GM04503 (cell line): ENCODE data around the gene SLC43A2.
"Not testable (repeated sequence)": the region's sequence is repeated elsewhere in the genome, so short reads cannot be mapped to it uniquely, and the experiment has no call there.

ENCODE experiments used
- DNase-seq: peaks from one replicate; pipeline ENCODE4 v3.0.0-alpha.2; 2012; ENCODE audit warnings: low read depth

The SLC43A2 gene

DNA sequence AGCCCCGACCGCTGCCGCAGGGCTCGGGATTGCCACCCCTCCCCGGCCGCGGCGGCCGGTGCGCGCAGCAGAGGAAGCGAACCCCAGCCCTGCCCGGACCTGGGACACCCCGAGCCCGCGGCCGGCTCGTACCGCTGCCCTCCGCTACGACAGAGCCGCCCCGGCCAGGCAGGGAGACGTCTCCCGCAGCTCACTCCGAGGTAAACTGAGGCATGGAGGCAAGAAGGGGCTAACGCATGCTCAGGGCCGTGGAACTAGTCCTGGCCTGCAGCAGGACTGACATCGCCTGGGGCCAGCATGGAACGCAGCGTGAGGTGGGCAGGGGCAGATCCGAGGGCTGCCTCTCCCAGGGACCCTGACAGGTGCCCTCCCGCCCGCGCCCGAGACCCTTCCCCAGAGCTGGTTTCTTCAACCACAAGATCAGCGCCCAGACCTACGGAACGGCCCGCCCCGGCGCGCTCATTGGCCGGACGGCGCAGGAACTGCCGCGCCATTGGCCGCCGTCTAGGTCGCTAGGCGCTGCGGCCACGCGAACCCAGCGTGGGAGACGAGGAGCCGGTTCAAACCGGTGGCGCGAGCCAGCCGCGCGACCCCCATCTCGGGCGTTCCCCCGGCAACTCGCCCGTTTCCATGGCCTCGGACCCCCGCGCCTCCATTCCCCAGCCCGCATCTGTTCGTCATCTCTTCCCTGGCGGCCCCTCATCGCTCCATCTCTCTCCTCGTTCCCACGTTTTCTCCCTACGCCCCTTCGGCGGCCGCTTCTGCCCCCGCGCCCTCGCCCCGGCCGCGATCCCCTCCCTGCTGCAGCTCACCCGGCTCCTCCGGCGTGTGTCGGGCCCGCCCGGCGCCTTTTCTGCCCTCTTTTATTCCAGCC lies at the start of gene SLC43A2:
Gene SLC43A2 (minus strand): TSS at position 853 of the 874 bp plus-strand sequence. CDS start 960 bp downstream, outside the sequence.
- no peak for DNase-seq

- no peak for DNase-seq
These were observed 47.8 kb upstream of the SLC43A2 start for GRCh38 chr17:1676401-1676800.

DNA sequence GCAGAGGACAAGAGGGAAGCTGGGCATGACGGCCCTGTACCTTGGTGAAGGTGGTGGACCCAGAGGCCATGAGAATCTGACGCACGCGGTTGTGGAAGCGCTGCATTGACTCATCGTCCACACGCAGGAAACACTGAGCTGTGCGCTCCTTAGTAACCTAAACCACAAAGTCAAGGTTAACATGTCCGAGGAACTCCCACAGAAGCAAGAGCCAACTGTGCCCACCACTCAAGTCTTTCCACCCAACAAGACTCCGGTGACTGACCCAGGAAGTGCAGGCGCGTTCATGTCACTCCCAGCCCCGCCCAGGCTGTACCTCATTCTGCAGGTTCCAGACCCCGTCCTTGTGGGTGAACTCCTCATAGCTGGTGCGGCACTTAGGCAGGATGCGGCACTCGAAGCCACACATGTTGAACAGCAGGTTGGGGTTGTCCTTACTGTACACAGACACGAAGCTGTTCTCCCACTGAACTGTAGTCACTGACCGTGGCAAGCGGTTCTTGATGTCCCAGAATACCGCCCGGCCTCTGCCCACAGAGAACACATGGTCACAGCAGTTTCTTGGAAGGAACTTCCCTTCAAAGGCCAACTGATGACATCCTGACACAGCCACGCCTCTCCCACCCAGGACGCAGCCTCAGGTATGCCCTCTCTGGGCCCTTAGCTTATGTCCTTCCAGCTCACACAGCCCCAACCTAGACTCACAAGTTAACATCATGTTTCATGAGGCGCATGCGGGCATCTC lies 44.6 kb upstream of the SLC43A2 start:
- no peak for DNase-seq

DNA sequence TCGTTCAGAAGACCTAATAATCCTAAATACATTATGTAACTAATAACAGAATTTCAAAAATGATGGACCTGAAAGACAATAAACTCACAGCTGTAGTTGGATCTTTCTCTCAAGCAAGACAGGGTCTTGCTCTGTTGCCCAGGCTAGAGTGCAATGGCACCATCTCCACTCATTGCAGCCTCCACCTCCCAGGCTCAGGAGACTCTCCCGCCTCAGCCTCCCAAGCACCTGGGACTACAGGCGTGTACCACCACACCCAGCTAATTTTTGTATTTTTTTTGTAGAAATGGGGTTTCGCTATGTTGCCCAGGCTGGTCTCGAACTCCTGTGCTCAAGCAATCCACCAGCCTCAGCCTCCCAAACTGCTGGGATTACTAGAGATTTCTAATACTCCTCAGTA lies 35.3 kb upstream of the SLC43A2 start:
- not testable (repeated sequence) for DNase-seq

- no peak for DNase-seq
These were observed 32.4 kb upstream of the SLC43A2 start for GRCh38 chr17:1661045-1661444.

GRCh38 chr17:1658100-1658499 lies 29.5 kb upstream of the SLC43A2 start:
- DNase-seq = no peak

GRCh38 chr17:1653735-1654134 lies 25.1 kb upstream of the SLC43A2 start:
- no peak for DNase-seq

- DNase-seq = not testable (repeated sequence)
These were observed 24.2 kb upstream of the SLC43A2 start for GRCh38 chr17:1652794-1653193.

DNA sequence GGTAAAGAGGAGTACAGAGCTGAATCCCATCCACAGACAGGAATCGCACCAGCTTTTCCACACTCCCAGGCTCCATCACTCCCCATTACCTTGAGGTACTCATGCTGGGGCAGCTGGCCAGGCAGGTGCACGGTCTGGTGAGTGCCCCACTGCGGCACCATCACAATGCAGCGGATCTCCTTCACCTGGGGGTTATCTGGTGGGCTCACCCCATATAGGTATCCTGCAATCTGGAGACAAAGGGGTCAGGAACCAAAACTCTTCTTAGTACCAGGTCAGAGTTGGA lies 22.9 kb upstream of the SLC43A2 start:
- no peak for DNase-seq

GRCh38 chr17:1650731-1651558 lies 22.3 kb upstream of the SLC43A2 start:
- DNase-seq = no peak

GRCh38 chr17:1649844-1650501 lies 21.3 kb upstream of the SLC43A2 start, which contains the start of gene RILP:
Gene RILP, minus strand, starts transcription at chr17:1649866. Its CDS starts 62 bp downstream, at chr17:1649804.
- no peak for DNase-seq

- DNase-seq = no peak
These were observed 20.6 kb upstream of the SLC43A2 start for GRCh38 chr17:1648963-1649843.

DNA sequence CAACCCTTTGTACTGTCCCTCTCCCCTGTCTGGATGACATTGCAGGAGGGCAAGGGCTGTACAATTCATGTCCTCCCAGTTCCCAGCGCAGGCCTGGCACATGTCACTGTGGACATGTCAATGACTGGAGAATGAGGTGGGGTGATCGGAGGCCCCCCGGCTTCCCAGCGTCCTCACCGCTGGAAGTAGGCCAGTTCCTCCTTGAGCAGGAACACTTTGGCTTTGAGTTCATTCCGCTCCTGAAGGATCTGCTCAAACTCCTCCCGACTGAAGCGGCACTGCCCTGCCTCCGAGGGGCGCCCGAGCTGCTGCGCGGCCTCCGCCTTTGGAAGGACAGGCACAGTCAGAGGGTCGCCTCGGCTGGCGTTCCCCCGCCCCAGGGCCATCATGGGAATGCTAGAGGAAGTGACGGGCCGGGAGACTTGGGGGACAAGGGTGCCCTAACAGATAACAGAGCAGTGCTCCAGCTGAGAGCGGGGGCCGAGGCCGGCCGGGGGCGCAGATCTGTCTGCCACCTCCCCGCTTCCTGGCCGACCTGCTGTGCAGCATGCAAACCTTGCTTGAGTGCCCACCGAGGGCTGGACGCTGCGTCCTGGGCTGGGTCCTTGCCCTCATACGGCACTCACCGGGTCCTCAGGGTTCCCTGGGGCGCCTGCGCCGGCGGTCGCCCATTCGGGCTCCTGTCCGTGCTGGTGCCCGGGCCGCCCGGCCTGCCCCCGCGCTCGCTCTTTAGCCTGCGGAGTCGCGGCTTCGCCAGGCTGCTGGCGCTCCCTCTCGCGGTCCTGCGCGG lies 19.7 kb upstream of the SLC43A2 start:
- no peak for DNase-seq

DNA sequence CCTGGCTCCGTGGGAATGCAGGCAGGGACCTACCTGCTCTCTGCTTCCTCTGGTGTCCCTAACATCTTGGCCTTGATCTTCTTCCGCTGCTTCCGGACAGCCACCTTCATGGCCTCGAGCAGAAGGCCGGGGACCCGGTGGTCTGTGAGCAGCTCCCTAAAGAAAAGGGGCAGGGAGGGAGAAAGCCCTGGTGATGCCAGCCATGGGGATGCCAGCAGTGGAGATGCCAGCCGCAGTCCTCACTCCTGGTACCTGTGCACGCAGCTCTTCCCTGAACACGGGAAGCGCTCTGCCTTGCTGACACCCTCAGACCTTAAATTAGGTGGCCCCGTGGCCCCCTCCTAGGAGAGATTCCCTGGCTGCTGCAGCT lies 19.2 kb upstream of the SLC43A2 start:
- DNase-seq = no peak

- no peak for DNase-seq
These were observed 17.7 kb upstream of the SLC43A2 start for GRCh38 chr17:1646199-1646875.

- DNase-seq = no peak
These were observed 16.9 kb upstream of the SLC43A2 start, which contains the start of gene SCARF1 for GRCh38 chr17:1645207-1646171. Gene SCARF1, minus strand, starts transcription at chr17:1645732. Its CDS starts 35 bp downstream, at chr17:1645697.

- DNase-seq = no peak
These were observed 16.0 kb upstream of the SLC43A2 start for GRCh38 chr17:1644493-1645206.
